SJCRH30 (cell line): ENCODE results near the gene MYO1F. TPM values are rescaled to one million over a fixed set of nuclear protein-coding genes. Genes with fewer than 3 reads are reported as not detected.
"Not testable (repeated sequence)": the region's sequence is repeated elsewhere in the genome, so short reads cannot be mapped to it uniquely, and the experiment has no call there.

Source experiments
- DNase-seq, 2 experiments: peaks; one replicate each; pipeline ENCODE4 v3.0.0-alpha.2; 2015 to 2020
- H3K27ac ChIP-seq: fragments of 250-450 bp; sonication (Bioruptor Pico); 2 replicates; pipeline ENCODE4 v1.5.1; 2020; ENCODE audit warnings: mild to moderate bottlenecking, moderate library complexity
- H3K27me3 ChIP-seq: fragments of 250-450 bp; sonication (Bioruptor Pico); 2 replicates; pipeline ENCODE4 v1.5.1; 2020; ENCODE audit warnings: mild to moderate bottlenecking, moderate library complexity
- H3K36me3 ChIP-seq: fragments of 250-450 bp; sonication (Bioruptor Pico); 2 replicates; pipeline ENCODE4 v1.5.1; 2020; ENCODE audit warnings: mild to moderate bottlenecking, moderate library complexity
- H3K4me1 ChIP-seq: fragments of 250-450 bp; sonication (Bioruptor Pico); 2 replicates; pipeline ENCODE4 v1.5.1; 2020; ENCODE audit warnings: mild to moderate bottlenecking, moderate library complexity
- H3K4me3 ChIP-seq: fragments of 250-450 bp; sonication (Bioruptor Pico); 2 replicates; pipeline ENCODE4 v1.5.1; 2020; ENCODE audit warnings: mild to moderate bottlenecking, moderate library complexity
- H3K9me3 ChIP-seq: fragments of 250-450 bp; sonication (Bioruptor Pico); replicated peaks from 2 replicates; pipeline ENCODE4 v1.5.1; 2020; ENCODE audit warnings: mild to moderate bottlenecking, moderate library complexity
- total RNA-seq: library from RNA; depleted of rRNA; stranded (reverse); fragments of >200 nt; shearing (Covaris generic); gene quantifications from 2 replicates; pipeline ENCODE4 v1.2.3, GENCODE V29; 2014

The MYO1F gene
- total RNA-seq, 1 experiment from 2014 or later, result 0.04 TPM

GRCh38 chr19:8584965-8585893 is 8.0 kb upstream of the MYO1F start:
- Histone ChIP-seq H3K9me3 (no peaks in the 10 kb centered on the region), H3K27me3 (no peaks in the 10 kb centered on the region), H3K36me3 (no peaks in the 10 kb centered on the region), H3K4me1 (no peaks in the 10 kb centered on the region), H3K27ac (no peak overlapping the region), H3K4me3 (no peak overlapping the region)
- DNase-seq, result no peak

GRCh38 chr19:8580710-8581281 is 3.6 kb upstream of the MYO1F start:
- Histone ChIP-seq H3K9me3 (no peaks in the 10 kb centered on the region), H3K27ac (no peak overlapping the region), H3K36me3 (no peaks in the 10 kb centered on the region), H3K27me3 (no peaks in the 10 kb centered on the region), H3K4me1 (no peaks in the 10 kb centered on the region), H3K4me3 (no peak overlapping the region)
- DNase-seq, result peak; percentile 76 to 88

GRCh38 chr19:8578642-8579265 is 1.5 kb upstream of the MYO1F start:
- H3K36me3 ChIP-seq, result no peaks in the 10 kb centered on the region
- no peak overlapping the region for H3K27ac ChIP-seq
- H3K9me3 ChIP-seq, result no peaks in the 10 kb centered on the region
- H3K4me1 ChIP-seq, result no peaks in the 10 kb centered on the region
- DNase-seq, result peak; percentile 59 to 78
- H3K4me3 ChIP-seq, result no peak overlapping the region
- H3K27me3 ChIP-seq, result no peaks in the 10 kb centered on the region

GRCh38 chr19:8577741-8578140 is 499 bp upstream of the MYO1F start:
- Histone ChIP-seq H3K27me3 (no peaks in the 10 kb centered on the region), H3K9me3 (no peaks in the 10 kb centered on the region), H3K36me3 (no peaks in the 10 kb centered on the region), H3K27ac (no peak overlapping the region), H3K4me3 (no peak overlapping the region), H3K4me1 (no peaks in the 10 kb centered on the region)
- no peak for DNase-seq

- H3K4me3 ChIP-seq, result no peak overlapping the region
- no peak overlapping the region for H3K27ac ChIP-seq
- no peaks in the 10 kb centered on the region for H3K4me1 ChIP-seq
- no peak for DNase-seq
- H3K9me3 ChIP-seq, result no peaks in the 10 kb centered on the region
- no peaks in the 10 kb centered on the region for H3K36me3 ChIP-seq
- no peaks in the 10 kb centered on the region for H3K27me3 ChIP-seq
These were observed 809 bp downstream of the MYO1F start for GRCh38 chr19:8576273-8576993.

- no peaks in the 10 kb centered on the region for H3K27me3 ChIP-seq
- DNase-seq, result no peak
- H3K4me1 ChIP-seq, result no peaks in the 10 kb centered on the region
- H3K36me3 ChIP-seq, result no peaks in the 10 kb centered on the region
- H3K9me3 ChIP-seq, result no peaks in the 10 kb centered on the region
- no peak overlapping the region for H3K4me3 ChIP-seq
- no peak overlapping the region for H3K27ac ChIP-seq
These were observed 1.7 kb downstream of the MYO1F start for GRCh38 chr19:8575467-8575997.

GRCh38 chr19:8574619-8574922 is 2.7 kb downstream of the MYO1F start:
- not testable (repeated sequence) for H3K9me3 ChIP-seq, DNase-seq, H3K36me3 ChIP-seq, H3K4me1 ChIP-seq, H3K4me3 ChIP-seq, H3K27me3 ChIP-seq, H3K27ac ChIP-seq

GRCh38 chr19:8573316-8573715 is 3.9 kb downstream of the MYO1F start:
- Histone ChIP-seq H3K4me3 (no peak overlapping the region), H3K36me3 (no peaks in the 10 kb centered on the region), H3K27ac (no peak overlapping the region), H3K27me3 (no peaks in the 10 kb centered on the region), H3K4me1 (peaks cover 3% of the 10 kb centered on the region; the same call in 1 of the 2 replicates), H3K9me3 (no peaks in the 10 kb centered on the region)
- DNase-seq, result no peak

- Histone ChIP-seq H3K27ac (no peak overlapping the region), H3K4me3 (no peak overlapping the region), H3K9me3 (no peaks in the 10 kb centered on the region), H3K4me1 (peaks cover 3% of the 10 kb centered on the region; the same call in 1 of the 2 replicates), H3K27me3 (no peaks in the 10 kb centered on the region), H3K36me3 (no peaks in the 10 kb centered on the region)
- DNase-seq, result no peak
These were observed 6.2 kb downstream of the MYO1F start for GRCh38 chr19:8571006-8571411.

- Histone ChIP-seq H3K36me3 (no peaks in the 10 kb centered on the region), H3K27ac (no peak overlapping the region), H3K27me3 (no peaks in the 10 kb centered on the region), H3K9me3 (no peaks in the 10 kb centered on the region), H3K4me3 (no peak overlapping the region), H3K4me1 (peaks cover 3% of the 10 kb centered on the region; the same call in 1 of the 2 replicates)
- peak; percentile 19 to 21 for DNase-seq
These were observed 8.0 kb downstream of the MYO1F start for GRCh38 chr19:8569066-8569771.

GRCh38 chr19:8567522-8568172 is 9.6 kb downstream of the MYO1F start:
- peaks cover 3% of the 10 kb centered on the region; the same call in 1 of the 2 replicates for H3K4me1 ChIP-seq
- H3K4me3 ChIP-seq, result no peak overlapping the region
- H3K9me3 ChIP-seq, result no peaks in the 10 kb centered on the region
- DNase-seq, result no peak
- no peaks in the 10 kb centered on the region for H3K36me3 ChIP-seq
- H3K27me3 ChIP-seq, result no peaks in the 10 kb centered on the region
- H3K27ac ChIP-seq, result no peak overlapping the region

GRCh38 chr19:8566855-8567254 is 10.4 kb downstream of the MYO1F start:
- H3K4me1 ChIP-seq, result peaks cover 3% of the 10 kb centered on the region; the same call in 1 of the 2 replicates
- H3K27me3 ChIP-seq, result no peaks in the 10 kb centered on the region
- no peaks in the 10 kb centered on the region for H3K36me3 ChIP-seq
- no peak overlapping the region for H3K27ac ChIP-seq
- H3K4me3 ChIP-seq, result no peak overlapping the region
- no peak for DNase-seq
- H3K9me3 ChIP-seq, result no peaks in the 10 kb centered on the region

GRCh38 chr19:8564866-8565265 is 12.4 kb downstream of the MYO1F start:
- DNase-seq, H3K27ac ChIP-seq, H3K36me3 ChIP-seq, H3K4me1 ChIP-seq, H3K4me3 ChIP-seq, H3K27me3 ChIP-seq, H3K9me3 ChIP-seq: not testable (repeated sequence)
